ENCODE data around the gene SPANXD.
"Not testable (repeated sequence)": the region's sequence is repeated elsewhere in the genome, so short reads cannot be mapped to it uniquely, and the experiment has no call there.

The SPANXD gene, protein sequence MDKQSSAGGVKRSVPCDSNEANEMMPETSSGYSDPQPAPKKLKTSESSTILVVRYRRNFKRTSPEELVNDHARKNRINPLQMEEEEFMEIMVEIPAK

DNA sequence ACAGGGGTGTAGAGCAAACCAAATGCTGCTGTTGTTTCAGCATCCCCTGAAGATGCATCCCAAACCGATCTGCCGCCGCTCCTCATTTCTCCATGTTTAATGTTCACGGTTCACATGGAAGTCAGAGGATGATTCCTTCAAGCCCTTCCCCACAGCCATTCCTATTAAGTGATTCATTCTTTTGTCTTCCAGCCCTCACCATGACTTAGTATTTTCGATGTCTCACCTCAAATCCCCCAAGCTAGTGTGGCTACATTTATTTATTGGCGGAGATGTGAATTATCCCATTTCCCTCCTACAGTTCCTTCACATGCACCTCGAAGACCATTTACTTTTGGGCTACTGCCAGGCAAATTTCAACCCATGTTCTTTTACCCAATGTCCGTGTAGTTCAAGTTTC is at the start of gene SPANXD:
TSS of gene SPANXD (minus strand) at position 101 of the 400 bp plus-strand sequence. CDS start 334 bp downstream, outside the sequence.
- not testable (repeated sequence) for DNase-seq (ENCODE audit: low read depth)

DNA sequence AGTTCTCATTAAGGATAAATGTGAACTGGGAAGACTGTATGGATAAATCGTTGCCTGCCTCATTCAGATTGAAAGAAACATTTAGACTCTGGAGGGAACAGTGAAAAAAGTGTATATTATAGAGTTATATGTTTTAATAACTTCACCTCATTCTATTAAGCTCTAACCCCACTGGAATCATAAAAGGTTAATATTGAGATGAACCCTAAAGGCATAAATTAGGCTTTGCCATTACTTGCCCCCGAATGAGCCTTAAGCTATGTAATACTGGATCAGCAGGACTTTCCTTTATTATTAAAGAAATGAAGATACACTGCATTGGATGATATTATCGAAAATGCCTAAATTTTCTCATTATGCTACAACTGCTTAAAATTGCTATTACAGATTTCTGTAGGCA is 44.1 kb upstream of the SPANXD start:
- DNase-seq (ENCODE audit: low read depth), result no peak

DNA sequence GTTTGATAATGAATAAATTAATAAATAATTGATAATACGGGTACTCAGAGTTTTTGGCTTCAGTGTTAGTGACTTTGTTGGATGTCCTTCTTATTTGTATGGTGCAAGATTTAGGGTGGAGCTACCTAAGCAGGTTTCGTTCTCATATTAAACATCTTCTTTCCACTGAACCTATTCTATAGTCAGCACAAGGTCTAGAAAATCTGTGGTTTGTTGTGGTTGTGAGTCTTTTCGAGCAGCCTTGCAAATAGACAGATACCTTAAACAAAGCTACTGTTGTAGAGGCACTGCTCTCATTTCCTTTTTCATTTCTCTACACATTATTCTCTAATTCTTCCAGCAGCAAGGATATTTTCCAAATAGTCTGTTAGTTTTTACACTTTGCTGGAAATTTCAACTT is 38.1 kb upstream of the SPANXD start:
- no peak for DNase-seq (ENCODE audit: low read depth)

DNA sequence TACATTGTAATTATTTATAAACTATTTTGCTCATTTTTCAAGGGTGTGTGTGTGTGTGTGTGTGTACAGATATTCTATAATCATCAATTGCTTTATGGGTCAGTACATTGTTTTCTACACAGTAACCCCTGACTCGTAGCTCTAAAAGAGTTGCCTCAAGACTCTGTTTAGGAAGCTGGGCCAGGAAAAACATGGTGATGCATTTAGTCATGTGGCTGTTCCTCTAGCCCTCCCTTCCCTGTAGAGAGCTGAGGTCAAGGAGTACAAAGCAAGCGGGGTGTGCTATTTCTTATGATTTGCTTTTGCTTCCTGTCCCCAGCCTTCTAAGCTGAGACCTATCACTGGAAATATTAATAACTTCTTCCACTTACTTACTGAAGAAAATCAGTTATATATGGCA is 34.8 kb upstream of the SPANXD start:
- no peak for DNase-seq (ENCODE audit: low read depth)

DNA sequence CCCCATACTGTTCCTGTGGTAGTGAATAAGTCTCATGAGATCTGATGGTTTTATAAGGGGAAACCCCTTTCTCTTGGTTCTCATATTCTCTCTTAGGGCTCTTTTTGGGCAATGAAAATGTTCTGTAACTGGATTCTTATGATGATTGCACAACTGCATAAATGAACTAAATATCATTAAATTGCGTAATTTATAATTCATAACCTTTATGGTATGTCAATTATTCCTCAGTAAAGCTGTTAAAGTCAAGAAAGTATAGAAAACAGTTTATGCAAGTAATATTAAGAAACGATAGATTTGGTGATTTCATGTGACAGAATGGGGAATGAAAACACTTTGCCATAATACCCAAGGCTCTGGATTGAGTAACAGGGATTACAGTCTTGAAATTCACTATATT is 33.5 kb upstream of the SPANXD start:
- no peak for DNase-seq (ENCODE audit: low read depth)

DNA sequence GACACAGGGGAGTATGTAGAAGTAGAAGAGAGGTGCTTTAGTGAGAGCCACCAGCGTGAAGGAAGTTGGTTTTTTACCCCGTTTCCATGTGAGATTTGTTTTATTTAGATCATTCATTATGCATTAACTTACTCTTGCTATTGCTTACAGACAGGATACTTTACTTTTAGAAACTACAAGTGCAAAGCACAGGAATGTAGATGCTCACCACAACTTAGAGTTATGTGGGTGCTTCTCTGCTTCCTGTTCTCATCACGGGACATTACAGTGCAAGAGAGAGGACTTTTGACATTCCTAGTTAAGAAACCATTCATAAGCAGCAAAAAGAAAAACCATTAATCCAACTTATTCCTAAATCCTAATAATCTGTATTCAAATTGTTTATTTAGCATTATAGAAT is 25.6 kb upstream of the SPANXD start:
- no peak for DNase-seq (ENCODE audit: low read depth)

DNA sequence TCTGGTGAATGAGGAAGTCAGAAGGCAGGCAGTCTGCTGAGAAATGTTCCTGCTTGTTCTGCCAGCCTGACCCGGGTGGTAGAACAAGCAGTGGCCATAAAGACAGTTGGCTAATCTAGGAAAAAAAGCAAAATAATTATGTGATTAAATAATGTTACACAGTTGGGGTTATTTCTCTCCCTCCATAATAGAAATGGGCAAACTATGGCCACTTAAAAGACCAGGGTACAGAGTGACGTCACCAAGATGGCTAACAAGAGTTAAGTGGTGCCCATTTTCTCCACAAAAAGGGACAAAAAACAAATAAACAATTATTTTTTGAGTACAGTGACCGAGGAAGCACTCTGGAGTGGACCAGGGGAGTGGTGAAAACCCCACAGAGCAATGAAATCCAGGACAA is 16.1 kb upstream of the SPANXD start:
- no peak for DNase-seq (ENCODE audit: low read depth)

DNA sequence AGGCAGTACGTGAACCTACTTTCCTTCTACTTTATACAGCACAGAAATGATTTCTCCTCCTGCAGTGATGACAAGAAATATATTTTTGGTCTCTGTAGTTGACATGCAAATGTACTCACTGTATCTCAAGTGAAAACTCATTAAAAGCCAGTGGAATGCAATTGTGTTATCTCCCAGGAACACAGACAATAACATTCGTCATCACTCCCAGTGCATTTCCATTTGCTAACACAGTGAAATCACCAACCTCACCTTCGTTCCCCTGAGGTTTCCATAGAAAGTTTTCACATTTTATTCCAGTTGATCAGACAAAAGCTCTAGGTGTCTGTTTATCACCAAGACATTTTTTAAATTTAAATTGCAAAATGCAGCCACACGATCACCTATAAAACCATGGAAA is 2.5 kb upstream of the SPANXD start:
- no peak for DNase-seq (ENCODE audit: low read depth)

DNA sequence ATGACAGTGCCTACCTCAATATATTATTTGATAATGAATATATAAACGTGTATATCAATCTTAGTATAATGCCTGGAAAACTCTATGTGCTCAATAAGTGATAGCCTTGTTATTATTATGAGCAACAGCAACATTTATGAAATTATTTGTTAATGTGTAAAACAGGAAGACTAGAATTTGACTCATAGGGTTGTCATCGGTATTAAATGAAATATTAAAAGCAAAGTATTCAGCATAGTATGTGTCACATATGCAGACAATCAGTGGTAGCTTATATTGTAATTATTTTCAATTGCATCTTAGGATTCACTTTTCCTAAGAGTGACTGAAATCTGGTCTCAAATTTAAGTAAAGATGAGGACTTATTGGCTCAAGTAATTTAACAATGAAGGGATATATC is 24.6 kb downstream of the SPANXD start:
- no peak for DNase-seq (ENCODE audit: low read depth)

DNA sequence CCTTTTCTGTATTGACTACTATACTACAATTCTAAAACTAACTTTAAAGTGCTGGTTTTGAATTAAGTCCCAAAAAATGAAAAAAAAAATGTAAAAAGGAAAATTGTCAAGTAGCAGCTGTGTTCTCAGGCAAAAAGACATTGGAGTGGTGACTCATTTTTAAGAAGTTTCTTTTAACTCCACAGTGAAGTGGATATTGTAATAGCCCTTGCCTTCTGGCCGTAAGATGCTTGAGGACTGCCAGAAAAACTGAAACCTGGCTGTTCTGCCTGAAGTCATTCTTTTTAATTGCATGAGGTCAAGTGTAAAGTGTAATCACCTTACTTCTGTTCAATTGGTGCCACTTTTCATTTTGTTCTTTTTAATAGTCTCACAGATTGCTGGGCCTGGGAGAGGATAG is 28.9 kb downstream of the SPANXD start:
- no peak for DNase-seq (ENCODE audit: low read depth)

DNA sequence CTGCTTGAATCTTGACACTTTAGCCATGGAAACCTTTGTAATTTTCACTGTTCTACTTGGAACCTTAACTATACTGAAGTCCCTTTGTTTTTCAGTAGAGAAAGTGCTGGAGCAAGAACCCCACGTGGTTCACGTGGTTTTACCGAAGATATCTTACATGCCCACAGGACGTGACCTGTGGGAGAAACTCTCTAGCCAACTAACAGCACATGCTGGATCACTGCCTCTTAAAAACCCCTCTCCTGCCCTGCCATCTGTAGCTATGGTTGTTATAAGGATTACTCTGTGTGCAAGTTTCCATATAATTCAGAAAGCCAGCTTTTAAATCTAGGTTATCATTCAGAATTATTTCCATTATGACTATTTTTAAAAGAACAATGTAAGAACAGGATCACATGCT is 30.2 kb downstream of the SPANXD start:
- DNase-seq (ENCODE audit: low read depth), result no peak

DNA sequence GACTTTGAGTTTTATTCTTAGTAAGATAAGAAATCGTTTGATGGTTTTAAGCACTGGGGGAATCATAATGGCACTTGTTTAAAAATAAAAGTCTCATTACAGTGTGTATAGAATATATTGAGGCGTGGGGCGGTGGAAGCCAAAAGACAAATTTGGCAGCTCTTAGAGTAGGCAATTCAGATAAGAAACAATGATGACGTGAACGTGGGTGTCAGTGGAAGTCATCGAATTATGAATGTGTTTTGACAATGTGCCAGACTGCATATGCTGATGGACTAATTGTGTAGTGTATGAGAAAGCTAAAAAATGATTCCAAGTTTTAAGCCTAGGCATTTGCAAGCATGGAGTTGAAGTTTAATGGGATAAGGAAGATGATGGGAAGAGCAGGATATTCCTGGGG is 35.8 kb downstream of the SPANXD start:
- DNase-seq (ENCODE audit: low read depth), result no peak

DNA sequence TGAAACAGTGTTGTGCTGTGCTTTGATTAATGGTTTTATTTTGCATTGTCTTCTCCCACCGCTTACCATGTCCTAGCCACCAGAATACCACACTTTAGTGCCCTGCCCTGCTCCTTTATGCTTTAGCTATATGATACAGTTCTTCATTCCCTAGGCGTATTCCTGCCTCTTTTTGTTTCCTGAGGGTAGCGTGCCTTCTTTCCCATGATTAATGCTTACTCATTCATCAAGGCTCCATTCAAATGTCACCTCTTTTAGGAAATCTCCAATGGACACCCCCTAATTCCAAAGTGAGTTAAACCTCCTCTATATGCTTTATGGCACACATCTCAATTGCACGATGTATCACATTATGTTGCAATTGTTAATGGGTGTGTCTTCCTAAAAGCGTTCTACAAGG is 46.3 kb downstream of the SPANXD start:
- no peak for DNase-seq (ENCODE audit: low read depth)
